Osteoblast (primary cell): ENCODE data around the gene TMC3. TPM values are rescaled to one million over a fixed set of nuclear protein-coding genes. Genes with fewer than 3 reads are reported as not detected.

Experiments used
- DNase-seq: peaks from one replicate; pipeline ENCODE4 v3.0.0; 2011; ENCODE audit warnings: low spot score, mixed read lengths; ENCODE audit not compliant: insufficient read length; ENCODE audit errors: missing footprints
- H2AFZ ChIP-seq: 2 replicates; pipeline ENCODE4 v1.6.0; 2011; ENCODE audit warnings: mild to moderate bottlenecking, low read length
- H3K27ac ChIP-seq: 2 replicates; pipeline ENCODE4 v1.5.1; 2011; ENCODE audit warnings: mild to moderate bottlenecking, low read depth, low read length, moderate library complexity
- H3K27me3 ChIP-seq: 2 replicates; pipeline ENCODE4 v1.6.0; 2012; ENCODE audit warnings: mild to moderate bottlenecking, control low read depth, inconsistent platforms, low read length, moderate library complexity; ENCODE audit not compliant: insufficient read depth
- H3K36me3 ChIP-seq: 2 replicates; pipeline ENCODE4 v1.5.1; 2011; ENCODE audit warnings: mild to moderate bottlenecking, low read length, control low read depth, moderate library complexity; ENCODE audit not compliant: insufficient read depth
- H3K4me1 ChIP-seq: 2 replicates; pipeline ENCODE4 v1.5.1; 2011; ENCODE audit warnings: mild to moderate bottlenecking, low read length, control low read depth, moderate library complexity; ENCODE audit not compliant: insufficient read depth
- H3K4me2 ChIP-seq: 2 replicates; pipeline ENCODE4 v1.6.0; 2011; ENCODE audit warnings: mild to moderate bottlenecking, low read length; ENCODE audit not compliant: insufficient read depth
- H3K4me3 ChIP-seq: fragments of 200-600 bp; sonication (generic); 3 replicates; pipeline ENCODE4 v1.5.1; 2012; ENCODE audit warnings: mild to moderate bottlenecking, low read length, inconsistent platforms; ENCODE audit not compliant: insufficient read depth
- H3K79me2 ChIP-seq: 2 replicates; pipeline ENCODE4 v1.6.0; 2012; ENCODE audit warnings: mild to moderate bottlenecking, low read length, control low read depth, inconsistent platforms; ENCODE audit not compliant: insufficient read depth
- H3K9me3 ChIP-seq: 2 replicates; pipeline ENCODE4 v1.5.1; 2011; ENCODE audit warnings: low read depth, low read length, control low read depth
- H4K20me1 ChIP-seq: 2 replicates; pipeline ENCODE4 v1.6.0; 2012; ENCODE audit warnings: mild to moderate bottlenecking, low read length, control low read depth; ENCODE audit not compliant: insufficient read depth
- total RNA-seq: library from RNA; depleted of rRNA; stranded (reverse); fragments of >200 nt; gene quantifications from 2 replicates; pipeline ENCODE4 v1.2.3, GENCODE V29; 2012
- TF ChIP-seq, protein P1 (sequence below): IDR thresholded peaks from 2 replicates; pipeline ENCODE4 v1.5.1; 2011; ENCODE audit warnings: mild to moderate bottlenecking, low read depth, low read length, moderate library complexity; ENCODE audit errors: extremely low read depth

TMC3 gene
- total RNA-seq, 1 donor, result not detected

DNA sequence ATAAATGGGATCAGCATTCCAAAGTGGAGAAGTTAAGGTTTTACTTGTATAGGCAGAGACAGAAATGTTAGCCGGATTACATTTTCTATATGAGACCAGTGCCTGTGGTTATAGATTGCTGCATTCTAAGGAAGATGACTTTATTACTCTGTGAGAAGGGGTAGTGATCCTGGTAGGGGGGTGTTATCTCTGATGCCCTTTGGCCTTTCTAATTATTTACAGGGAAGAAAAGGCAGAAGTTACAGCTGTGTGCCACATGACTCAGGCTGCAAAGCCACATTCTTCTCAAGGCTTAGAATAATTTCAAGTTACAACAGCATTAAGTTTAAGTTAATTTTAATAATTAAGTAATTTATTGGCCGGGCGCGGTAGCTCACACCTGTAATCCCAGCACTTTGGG, 2.2 kb upstream of the TMC3 start:
- no peaks in the 10 kb centered on the region for H3K36me3 ChIP-seq
- H3K4me2 ChIP-seq, result no peak overlapping the region
- H3K27me3 ChIP-seq, result peaks cover 8% of the 10 kb centered on the region
- H2AFZ ChIP-seq, result no peak overlapping the region
- no peaks in the 10 kb centered on the region for H3K4me1 ChIP-seq
- H3K4me3 ChIP-seq, result no peak overlapping the region
- no peaks in the 10 kb centered on the region for H3K79me2 ChIP-seq
- H4K20me1 ChIP-seq, result no peaks in the 10 kb centered on the region
- H3K9me3 ChIP-seq, result no peaks in the 10 kb centered on the region
- TF ChIP-seq, protein P1, sequence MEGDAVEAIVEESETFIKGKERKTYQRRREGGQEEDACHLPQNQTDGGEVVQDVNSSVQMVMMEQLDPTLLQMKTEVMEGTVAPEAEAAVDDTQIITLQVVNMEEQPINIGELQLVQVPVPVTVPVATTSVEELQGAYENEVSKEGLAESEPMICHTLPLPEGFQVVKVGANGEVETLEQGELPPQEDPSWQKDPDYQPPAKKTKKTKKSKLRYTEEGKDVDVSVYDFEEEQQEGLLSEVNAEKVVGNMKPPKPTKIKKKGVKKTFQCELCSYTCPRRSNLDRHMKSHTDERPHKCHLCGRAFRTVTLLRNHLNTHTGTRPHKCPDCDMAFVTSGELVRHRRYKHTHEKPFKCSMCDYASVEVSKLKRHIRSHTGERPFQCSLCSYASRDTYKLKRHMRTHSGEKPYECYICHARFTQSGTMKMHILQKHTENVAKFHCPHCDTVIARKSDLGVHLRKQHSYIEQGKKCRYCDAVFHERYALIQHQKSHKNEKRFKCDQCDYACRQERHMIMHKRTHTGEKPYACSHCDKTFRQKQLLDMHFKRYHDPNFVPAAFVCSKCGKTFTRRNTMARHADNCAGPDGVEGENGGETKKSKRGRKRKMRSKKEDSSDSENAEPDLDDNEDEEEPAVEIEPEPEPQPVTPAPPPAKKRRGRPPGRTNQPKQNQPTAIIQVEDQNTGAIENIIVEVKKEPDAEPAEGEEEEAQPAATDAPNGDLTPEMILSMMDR, result no peak
- DNase-seq, result no peak
- no peak overlapping the region for H3K27ac ChIP-seq

DNA sequence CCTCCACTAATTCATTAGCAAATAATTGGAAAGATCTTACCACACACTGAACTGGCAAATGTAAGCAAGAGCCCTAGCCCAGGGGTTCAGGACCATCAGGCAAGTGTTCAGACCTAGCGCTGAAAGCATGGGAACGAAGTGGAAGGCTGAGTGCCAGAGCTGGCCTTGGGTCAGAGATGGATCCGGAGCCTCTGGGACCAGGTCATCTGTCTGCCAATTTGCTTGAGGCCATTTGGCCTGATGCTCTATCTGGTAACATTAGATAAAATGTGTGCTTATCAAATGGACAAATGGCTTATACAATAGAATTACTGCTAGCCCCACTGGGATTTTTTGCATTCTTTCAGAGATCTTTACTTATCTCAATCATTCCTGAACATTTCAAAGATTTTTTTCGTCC, 1.4 kb upstream of the TMC3 start:
- H3K27ac ChIP-seq, result no peak overlapping the region
- H2AFZ ChIP-seq, result no peak overlapping the region
- H3K79me2 ChIP-seq, result no peaks in the 10 kb centered on the region
- TF ChIP-seq, protein P1, result no peak
- H3K4me3 ChIP-seq, result no peak overlapping the region
- H3K27me3 ChIP-seq, result peaks cover 8% of the 10 kb centered on the region
- H3K4me2 ChIP-seq, result no peak overlapping the region
- H3K9me3 ChIP-seq, result no peaks in the 10 kb centered on the region
- no peak for DNase-seq
- no peaks in the 10 kb centered on the region for H4K20me1 ChIP-seq
- no peaks in the 10 kb centered on the region for H3K4me1 ChIP-seq
- no peaks in the 10 kb centered on the region for H3K36me3 ChIP-seq

DNA sequence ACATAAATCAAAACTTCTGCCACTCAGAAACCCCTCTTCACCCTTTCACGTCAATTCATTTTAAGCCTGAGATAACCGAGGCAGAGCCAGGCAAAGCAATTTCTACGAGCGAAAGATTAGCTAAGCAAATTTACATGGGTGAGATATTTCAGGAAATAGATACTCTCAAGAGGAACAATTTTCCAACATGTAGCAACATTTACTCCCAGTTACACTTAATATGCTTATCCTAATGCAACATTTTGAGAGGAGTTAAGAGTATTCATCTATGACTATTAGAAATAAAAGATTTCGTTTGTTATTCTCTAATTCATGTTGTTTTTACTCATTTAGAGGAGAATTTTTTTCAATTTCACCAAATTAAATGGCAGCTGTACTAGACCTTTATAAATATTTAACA, 837 bp downstream of the TMC3 start:
- no peaks in the 10 kb centered on the region for H3K36me3 ChIP-seq
- no peaks in the 10 kb centered on the region for H3K4me1 ChIP-seq
- no peaks in the 10 kb centered on the region for H3K79me2 ChIP-seq
- no peak overlapping the region for H2AFZ ChIP-seq
- H3K4me2 ChIP-seq, result no peak overlapping the region
- H4K20me1 ChIP-seq, result no peaks in the 10 kb centered on the region
- H3K9me3 ChIP-seq, result no peaks in the 10 kb centered on the region
- no peak overlapping the region for H3K27ac ChIP-seq
- TF ChIP-seq, protein P1, result no peak
- H3K27me3 ChIP-seq, result peaks cover 4% of the 10 kb centered on the region
- H3K4me3 ChIP-seq, result no peak overlapping the region
- no peak for DNase-seq

DNA sequence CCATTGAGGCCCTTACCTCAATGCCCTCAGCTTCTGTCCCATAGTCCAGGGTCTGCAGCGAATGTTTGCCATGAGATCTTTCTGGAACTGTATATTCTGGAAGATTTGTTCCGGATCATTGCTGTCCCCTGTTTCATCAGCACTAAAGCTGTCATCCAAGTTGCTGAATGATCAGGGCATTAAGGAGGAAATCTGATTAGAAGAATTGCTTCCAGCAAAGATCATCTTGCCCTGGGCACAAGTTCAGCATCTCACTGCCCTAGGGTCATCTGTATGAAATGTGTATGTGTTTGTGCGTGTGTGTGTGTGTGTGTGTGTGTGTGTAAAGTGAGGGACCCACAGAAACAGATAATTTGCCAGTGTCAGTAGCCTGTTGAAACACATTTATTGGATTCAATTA, 1.4 kb downstream of the TMC3 start:
- Histone ChIP-seq H3K4me1 (no peaks in the 10 kb centered on the region), H3K9me3 (no peaks in the 10 kb centered on the region), H4K20me1 (no peaks in the 10 kb centered on the region), H3K4me3 (no peak overlapping the region), H3K36me3 (no peaks in the 10 kb centered on the region), H3K27me3 (peaks cover 4% of the 10 kb centered on the region), H3K27ac (no peak overlapping the region), H3K4me2 (no peak overlapping the region), H3K79me2 (no peaks in the 10 kb centered on the region), H2AFZ (no peak overlapping the region)
- no peak for DNase-seq
- TF ChIP-seq, protein P1, result no peak
